ENCODE measurements around the gene SNTB2.
A peak's percentile ranks its signal among the peaks of the same experiment; 100 is the strongest.

The SNTB2 gene

DNA sequence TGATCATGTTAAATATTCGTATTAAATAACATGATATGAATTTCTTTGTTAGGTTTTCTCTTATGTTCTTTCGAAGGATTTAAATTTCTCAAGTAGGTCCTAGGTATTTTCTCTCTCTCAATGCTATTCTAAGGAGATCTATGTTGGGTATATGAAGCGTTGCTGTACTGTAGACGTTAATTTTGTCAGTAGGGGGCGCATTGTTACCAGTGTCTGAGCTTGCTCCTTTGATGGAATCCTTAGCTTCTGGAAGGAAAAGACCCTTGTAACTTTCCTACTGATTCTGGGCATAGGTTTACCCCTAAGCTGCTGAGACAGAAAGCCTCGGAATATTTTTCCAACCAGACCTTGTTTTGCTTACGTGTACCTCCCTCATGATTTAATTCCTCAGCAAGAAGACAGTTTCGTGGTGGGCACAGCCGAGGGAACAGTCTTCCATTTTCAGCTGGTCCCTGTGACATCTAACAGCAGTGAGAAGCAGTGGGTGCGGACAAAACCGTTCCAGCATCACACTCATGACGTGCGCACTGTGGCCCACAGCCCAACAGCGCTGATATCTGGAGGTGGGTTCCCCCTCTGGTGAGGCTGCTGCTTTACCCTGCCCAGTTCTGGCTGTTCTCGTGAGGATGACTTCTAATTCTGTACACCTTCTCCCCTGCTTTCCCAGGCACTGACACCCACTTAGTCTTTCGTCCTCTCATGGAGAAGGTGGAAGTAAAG lies 36.7 kb upstream of the SNTB2 start:
- peak; percentile 60 for DNase-seq (ENCODE audit: extremely low read depth, low read depth)
- TF ChIP-seq, protein P1, sequence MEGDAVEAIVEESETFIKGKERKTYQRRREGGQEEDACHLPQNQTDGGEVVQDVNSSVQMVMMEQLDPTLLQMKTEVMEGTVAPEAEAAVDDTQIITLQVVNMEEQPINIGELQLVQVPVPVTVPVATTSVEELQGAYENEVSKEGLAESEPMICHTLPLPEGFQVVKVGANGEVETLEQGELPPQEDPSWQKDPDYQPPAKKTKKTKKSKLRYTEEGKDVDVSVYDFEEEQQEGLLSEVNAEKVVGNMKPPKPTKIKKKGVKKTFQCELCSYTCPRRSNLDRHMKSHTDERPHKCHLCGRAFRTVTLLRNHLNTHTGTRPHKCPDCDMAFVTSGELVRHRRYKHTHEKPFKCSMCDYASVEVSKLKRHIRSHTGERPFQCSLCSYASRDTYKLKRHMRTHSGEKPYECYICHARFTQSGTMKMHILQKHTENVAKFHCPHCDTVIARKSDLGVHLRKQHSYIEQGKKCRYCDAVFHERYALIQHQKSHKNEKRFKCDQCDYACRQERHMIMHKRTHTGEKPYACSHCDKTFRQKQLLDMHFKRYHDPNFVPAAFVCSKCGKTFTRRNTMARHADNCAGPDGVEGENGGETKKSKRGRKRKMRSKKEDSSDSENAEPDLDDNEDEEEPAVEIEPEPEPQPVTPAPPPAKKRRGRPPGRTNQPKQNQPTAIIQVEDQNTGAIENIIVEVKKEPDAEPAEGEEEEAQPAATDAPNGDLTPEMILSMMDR (IDR thresholded peaks at IDR 0.05; ENCODE audit: low read depth, low read length): peak; percentile 71

GRCh38 chr16:69157196-69157595 lies 29.8 kb upstream of the SNTB2 start:
- DNase-seq (ENCODE audit: extremely low read depth, low read depth): no peak
- TF ChIP-seq, protein P1 (IDR thresholded peaks at IDR 0.05; ENCODE audit: low read depth, low read length): no peak

GRCh38 chr16:69160192-69160591 lies 26.8 kb upstream of the SNTB2 start:
- DNase-seq (ENCODE audit: extremely low read depth, low read depth): no peak
- TF ChIP-seq, protein P1 (IDR thresholded peaks at IDR 0.05; ENCODE audit: low read depth, low read length): no peak

DNA sequence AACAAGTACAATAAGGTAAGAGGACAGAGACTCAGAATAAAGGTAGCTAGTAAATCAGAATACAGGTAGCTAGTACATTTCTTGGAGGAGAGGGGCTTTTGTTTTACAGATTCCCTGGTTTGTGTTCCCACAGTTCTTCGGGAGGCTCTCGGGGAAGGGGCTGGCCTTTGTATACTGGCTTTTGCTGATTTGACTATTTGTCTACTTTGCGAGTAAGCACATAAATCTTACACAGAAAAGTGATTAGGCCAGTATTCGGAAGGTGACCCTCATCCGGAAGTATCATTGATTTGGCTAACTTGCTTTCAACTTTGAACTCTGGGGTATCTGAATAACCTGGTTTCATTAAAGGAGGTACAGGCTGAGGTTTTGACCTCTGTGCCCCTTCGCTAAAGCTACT lies 21.4 kb upstream of the SNTB2 start:
- TF ChIP-seq, protein P1 (IDR thresholded peaks at IDR 0.05; ENCODE audit: low read depth, low read length): no peak
- no peak for DNase-seq (ENCODE audit: extremely low read depth, low read depth)

GRCh38 chr16:69166221-69166833 lies 20.6 kb upstream of the SNTB2 start:
- no peak for DNase-seq (ENCODE audit: extremely low read depth, low read depth)
- TF ChIP-seq, protein P1 (IDR thresholded peaks at IDR 0.05; ENCODE audit: low read depth, low read length): no peak

DNA sequence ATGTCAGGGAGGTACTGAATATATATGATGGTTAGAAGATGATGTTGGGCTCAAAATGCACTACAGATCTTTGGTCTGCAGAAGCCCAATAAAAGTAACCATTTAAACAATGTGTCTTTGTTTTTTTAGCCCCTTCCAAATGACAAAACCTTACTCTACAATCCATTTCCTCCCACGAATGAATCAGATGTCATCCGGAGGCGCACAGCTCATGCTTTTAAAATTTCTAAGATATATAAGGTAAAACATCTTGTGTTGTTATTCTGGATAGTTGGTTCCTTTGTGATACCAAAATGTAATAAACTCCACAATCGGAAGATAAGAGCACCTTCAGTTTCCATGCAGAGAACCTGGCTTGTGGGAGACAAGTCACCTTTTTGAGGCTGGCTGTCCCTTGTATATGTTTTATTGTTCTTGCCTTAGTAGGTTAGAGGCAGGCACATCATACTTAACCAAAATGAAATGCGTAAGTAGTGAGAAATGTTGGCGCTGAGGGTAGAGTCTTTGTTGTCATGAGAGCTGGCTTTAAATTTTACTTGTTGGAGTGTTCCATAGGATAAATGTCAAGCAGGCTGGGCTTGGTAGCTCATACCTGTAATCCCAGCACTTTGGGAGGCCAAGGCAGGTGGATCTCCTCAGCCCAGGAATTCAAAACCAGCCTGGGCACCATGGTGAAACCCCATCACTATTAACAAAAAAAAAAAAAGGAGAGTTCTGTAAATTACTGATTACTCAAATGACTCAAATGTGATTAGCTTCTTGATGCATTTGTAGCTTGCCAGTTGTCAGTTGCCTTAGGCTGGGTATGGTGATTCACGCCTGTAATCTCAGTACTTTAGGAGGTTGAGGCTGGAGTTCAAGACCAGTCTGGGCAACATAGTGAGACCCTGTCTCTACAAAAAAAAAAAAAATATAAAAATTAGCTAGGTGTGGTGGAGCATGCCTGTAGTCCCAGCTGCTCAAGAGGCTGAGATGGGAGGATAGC lies 19.7 kb upstream of the SNTB2 start:
- TF ChIP-seq, protein P1 (IDR thresholded peaks at IDR 0.05; ENCODE audit: low read depth, low read length): no peak
- no peak for DNase-seq (ENCODE audit: extremely low read depth, low read depth)
